NCI-H1694 treated with DMSO at 0.1 percent for 48 hours (cell line): ENCODE data around the gene SPACA7.

Experiments
- DNase-seq: peaks from one replicate; lab custom pipeline; 2025; lab: John Stamatoyannopoulos, UW

Gene SPACA7

GRCh38 chr13:112376050-112376681, at the start of gene SPACA7:
Gene SPACA7, plus strand, starts transcription at chr13:112376355. Its CDS starts 31 bp downstream, at chr13:112376386.
- DNase-seq, result no peak

GRCh38 chr13:112326821-112327370, 49.3 kb upstream of the SPACA7 start:
- DNase-seq, result no peak

GRCh38 chr13:112328936-112329335, 47.2 kb upstream of the SPACA7 start:
- no peak for DNase-seq

GRCh38 chr13:112329376-112329775, 46.8 kb upstream of the SPACA7 start:
- no peak for DNase-seq

- no peak for DNase-seq
Measured at GRCh38 chr13:112330066-112330465, 46.1 kb upstream of the SPACA7 start.

GRCh38 chr13:112330479-112331381, 45.4 kb upstream of the SPACA7 start:
- no peak for DNase-seq

GRCh38 chr13:112331675-112332074, 44.5 kb upstream of the SPACA7 start:
- no peak for DNase-seq

GRCh38 chr13:112332727-112333126, 43.4 kb upstream of the SPACA7 start:
- DNase-seq, result no peak

- no peak for DNase-seq
Measured at GRCh38 chr13:112333756-112334543, 42.2 kb upstream of the SPACA7 start.

GRCh38 chr13:112335135-112335534, 41.0 kb upstream of the SPACA7 start:
- no peak for DNase-seq

- DNase-seq, result no peak
Measured at GRCh38 chr13:112341446-112341845, 34.7 kb upstream of the SPACA7 start.

- DNase-seq, result no peak
Measured at GRCh38 chr13:112341976-112342735, 34.0 kb upstream of the SPACA7 start.

GRCh38 chr13:112342841-112343361, 33.3 kb upstream of the SPACA7 start:
- DNase-seq, result no peak

- no peak for DNase-seq
Measured at GRCh38 chr13:112343591-112343990, 32.6 kb upstream of the SPACA7 start.

GRCh38 chr13:112345826-112346172, 30.4 kb upstream of the SPACA7 start:
- DNase-seq, result no peak

GRCh38 chr13:112346173-112346898, 29.8 kb upstream of the SPACA7 start:
- no peak for DNase-seq

GRCh38 chr13:112346899-112347229, 29.3 kb upstream of the SPACA7 start:
- no peak for DNase-seq

GRCh38 chr13:112347986-112348385, 28.2 kb upstream of the SPACA7 start:
- DNase-seq, result no peak

GRCh38 chr13:112348642-112349345, 27.4 kb upstream of the SPACA7 start:
- DNase-seq, result no peak

- no peak for DNase-seq
Measured at GRCh38 chr13:112349681-112350080, 26.5 kb upstream of the SPACA7 start.
